Activated CD4-positive, alpha-beta T cell treated with anti-CD3 and anti-CD28 coated beads, Interleukin-2, Interleukin-6, amounts not matched to agents 100 ng/mL and 50 ng/mL, durations not matched to agents 16 hours and 8 hours (primary cell): ENCODE data around the gene SRSF7.

Experiments
- DNase-seq: peaks from one replicate; pipeline ENCODE4 v3.0.0-alpha.2; 2020

The SRSF7 gene

DNA sequence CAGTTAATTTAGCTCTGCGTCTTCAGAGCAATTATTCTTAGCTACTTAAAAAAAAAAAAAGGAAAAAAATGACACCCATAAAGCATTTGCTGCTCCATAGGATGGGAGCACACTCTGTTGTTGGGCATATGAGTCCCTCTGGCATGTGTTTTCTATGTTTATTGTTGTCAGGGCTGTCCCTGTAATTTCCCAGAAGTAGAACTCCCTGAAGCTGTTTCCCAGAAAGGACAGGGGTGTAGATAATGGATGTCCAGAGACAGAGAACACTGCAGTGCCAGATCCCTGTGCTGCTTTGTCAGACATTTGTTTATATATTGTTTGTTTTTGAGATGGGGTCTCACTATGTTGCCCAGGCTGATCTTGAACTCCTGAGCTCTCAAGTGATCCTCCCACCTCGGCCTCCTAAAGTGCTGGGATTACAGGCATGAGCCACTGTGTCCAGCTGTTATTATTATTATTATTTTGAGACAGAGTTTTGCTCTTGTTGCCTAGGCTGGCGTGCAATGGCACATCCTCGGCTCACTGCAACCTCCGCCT, 52.6 kb downstream of the SRSF7 start:
- DNase-seq: no peak

- DNase-seq: peak; percentile 62
Observed at GRCh38 chr2:38697116-38697840, 53.9 kb downstream of the SRSF7 start.
